GM10248 (cell line): Measurements from ENCODE around the gene PIGW.

Experiments used
- CTCF ChIA-PET: fragments of 300-600 bp; sonication (Branson Sonifier 250); formaldehyde crosslinking; extraction: SDS; loops from one replicate; lab custom pipeline; 2021; ENCODE audit warnings: antibody characterized with exemption; lab: Yijun Ruan, JAX
- POLR2A ChIA-PET: fragments of 350-650 bp; sonication (Branson Sonifier 250); formaldehyde crosslinking; extraction: SDS; loops from one replicate; lab custom pipeline; 2020; ENCODE audit warnings: antibody characterized with exemption; lab: Yijun Ruan, JAX
- DNase-seq: peaks from one replicate; pipeline ENCODE4 v3.0.0; 2012; ENCODE audit errors: extremely low spot score
- CTCF ChIP-seq: IDR thresholded peaks from 2 replicates; pipeline ENCODE4 v1.5.1; 2012; ENCODE audit warnings: mild to moderate bottlenecking, low read depth; ENCODE audit errors: extremely low read depth, missing control alignments, control extremely low read depth

Gene PIGW

GRCh38 chr17:36576793-36577192, 42.0 kb downstream of the PIGW start:
- DNase-seq: no peak
- ChIA-PET CTCF (no interaction called here), POLR2A (no interaction called here)
- TF ChIP-seq CTCF: no peak

GRCh38 chr17:36578671-36579070, 43.9 kb downstream of the PIGW start:
- ChIA-PET CTCF (interaction anchor here (1.0 kb wide), 1 partner anchor 13 kb away, joined by 4 read pairs; no protein-coding TSS in a partner anchor), POLR2A (no interaction called here)
- DNase-seq: no peak
- no peak for TF ChIP-seq CTCF

- POLR2A ChIA-PET: no interaction called here
- TF ChIP-seq CTCF: no peak
- CTCF ChIA-PET: no interaction called here
- no peak for DNase-seq
Measured at GRCh38 chr17:36583787-36584186, 49.0 kb downstream of the PIGW start.

DNA sequence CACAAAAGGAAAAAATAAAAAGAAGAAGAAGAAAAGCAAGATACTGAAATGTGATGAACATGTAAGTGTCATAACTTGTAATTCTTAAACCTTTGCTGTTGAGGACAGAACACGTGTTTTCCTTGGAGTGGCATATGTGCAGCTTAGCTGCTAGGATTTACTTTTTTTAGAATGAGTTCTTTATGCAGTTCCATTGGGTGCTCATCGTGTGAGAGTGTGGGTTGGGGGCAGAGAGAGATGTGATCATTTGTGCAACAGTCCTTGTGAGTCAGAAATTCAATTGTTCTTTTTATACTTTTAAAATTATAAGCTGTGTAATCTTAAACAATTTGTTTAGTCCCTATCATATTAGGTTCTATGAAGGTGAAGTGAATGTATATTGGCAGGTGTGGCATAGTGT, 51.4 kb downstream of the PIGW start:
- CTCF ChIA-PET: interaction anchor here (1.1 to 2.9 kb wide), 3 partner anchors 16 to 31 kb away, joined by 3 to 12 read pairs (median 3); partner anchors contain the start of gene MRM1

More for the DNA sequence above, 51.4 kb downstream of the PIGW start:
- POLR2A ChIA-PET: interaction anchor here (0.6 kb wide), 1 partner anchor 773 kb away, joined by 5 read pairs; no protein-coding TSS in a partner anchor
- no peak for TF ChIP-seq CTCF
- DNase-seq: no peak
